ENCODE measurements around the gene TRIM28.

GRCh38 chr19:58563034-58563573 lies 19.2 kb downstream of the TRIM28 start:
- TF ChIP-seq USF2 (CRISPR knock-in tag; IDR thresholded peaks at IDR 0.05), result no peak
- TF ChIP-seq SRSF7 (optimal IDR thresholded peaks at IDR 0.05; ENCODE audit: low read depth, low read length), result no peak
- no peak for TF ChIP-seq ZNF830 (CRISPR knock-in tag; IDR thresholded peaks at IDR 0.05)

Measured in K562 (cell line).